B cell (primary cell): ENCODE results near the gene MED16.

Source experiments
- EZH2 ChIP-seq: IDR thresholded peaks from 2 replicates; pipeline ENCODE4 v1.6.1; 2012; ENCODE audit warnings: borderline replicate concordance, low read depth, mild to moderate bottlenecking, moderate library complexity, low read length; ENCODE audit not compliant: insufficient read depth, poor library complexity, severe bottlenecking
- TF ChIP-seq, protein P1 (sequence below): fragments of 200-600 bp; IDR thresholded peaks from one replicate; pipeline ENCODE4 v1.8.0; 2022; ENCODE audit warnings: antibody characterized with exemption, mild to moderate bottlenecking

DNA sequence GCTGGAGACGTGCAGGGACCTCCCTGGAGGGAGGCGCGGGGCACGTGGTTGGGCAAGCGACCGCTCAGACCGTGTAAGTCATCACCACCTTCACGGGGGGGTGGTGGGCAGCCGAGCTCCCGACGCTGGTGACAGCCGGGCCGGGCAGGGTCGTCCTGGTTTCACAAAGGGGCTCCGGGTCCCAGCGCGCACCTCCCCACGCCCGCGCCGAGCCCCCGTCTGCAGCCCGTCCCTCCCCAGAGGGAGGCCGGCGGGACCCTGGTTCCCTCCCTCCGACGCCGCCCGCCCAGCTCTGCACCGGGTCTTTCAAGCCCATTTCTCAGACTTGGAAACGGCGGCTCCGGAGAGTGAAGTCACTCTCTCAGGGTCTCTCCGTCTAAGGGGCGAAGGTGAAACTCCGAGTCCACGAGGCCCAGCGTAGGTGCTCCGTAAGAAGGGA lies 32.1 kb upstream of the MED16 start:
- TF ChIP-seq, protein P1, sequence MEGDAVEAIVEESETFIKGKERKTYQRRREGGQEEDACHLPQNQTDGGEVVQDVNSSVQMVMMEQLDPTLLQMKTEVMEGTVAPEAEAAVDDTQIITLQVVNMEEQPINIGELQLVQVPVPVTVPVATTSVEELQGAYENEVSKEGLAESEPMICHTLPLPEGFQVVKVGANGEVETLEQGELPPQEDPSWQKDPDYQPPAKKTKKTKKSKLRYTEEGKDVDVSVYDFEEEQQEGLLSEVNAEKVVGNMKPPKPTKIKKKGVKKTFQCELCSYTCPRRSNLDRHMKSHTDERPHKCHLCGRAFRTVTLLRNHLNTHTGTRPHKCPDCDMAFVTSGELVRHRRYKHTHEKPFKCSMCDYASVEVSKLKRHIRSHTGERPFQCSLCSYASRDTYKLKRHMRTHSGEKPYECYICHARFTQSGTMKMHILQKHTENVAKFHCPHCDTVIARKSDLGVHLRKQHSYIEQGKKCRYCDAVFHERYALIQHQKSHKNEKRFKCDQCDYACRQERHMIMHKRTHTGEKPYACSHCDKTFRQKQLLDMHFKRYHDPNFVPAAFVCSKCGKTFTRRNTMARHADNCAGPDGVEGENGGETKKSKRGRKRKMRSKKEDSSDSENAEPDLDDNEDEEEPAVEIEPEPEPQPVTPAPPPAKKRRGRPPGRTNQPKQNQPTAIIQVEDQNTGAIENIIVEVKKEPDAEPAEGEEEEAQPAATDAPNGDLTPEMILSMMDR: no peak
- no peak for TF ChIP-seq EZH2
